Renal cortex interstitium (tissue), 15 donors: Measurements from ENCODE around the gene RCN2. TPM values are rescaled to one million over a fixed set of nuclear protein-coding genes. Genes with fewer than 3 reads are reported as not detected.
"Not testable (repeated sequence)": the region's sequence is repeated elsewhere in the genome, so short reads cannot be mapped to it uniquely, and the experiment has no call there.

ENCODE experiments used
- DNase-seq, 11 donors: peaks; one replicate each; pipeline ENCODE4 v3.0.0-alpha.2; 2013; ENCODE audit warnings: low read depth in 9 of 11, low spot score in 4 of 11; ENCODE audit errors: extremely low read depth in 1 of 11
- long read RNA-seq, 16 experiments: transcript quantifications; one replicate each; lab custom pipeline, GENCODE V29; 2026
- polyA plus RNA-seq, 3 donors: library from polyadenylated mRNA; unstranded; fragments of 120-200 nt; gene quantifications; one replicate each; pipeline ENCODE4 v1.2.1, GENCODE V29; 2013; ENCODE audit not compliant: insufficient read length in 3 of 3

RCN2 gene
- polyA plus RNA-seq = 100 to 1,000 TPM; 200 to 239 (median 201) TPM
- long read RNA-seq, donor 1, full-length matches to known transcripts = 89 of 103 reads
- long read RNA-seq, donor 1, partial matches to known transcripts = 14 of 103 reads
- long read RNA-seq, donor 1, other reads (novel, unspliced or antisense) = 0 of 103 reads
- long read RNA-seq, donor 2, full-length matches to known transcripts = 78 of 83 reads
- long read RNA-seq, donor 2, partial matches to known transcripts = 5 of 83 reads
- long read RNA-seq, donor 2, other reads (novel, unspliced or antisense) = 0 of 83 reads
- long read RNA-seq, donor 3, full-length matches to known transcripts = 145 of 158 reads
- long read RNA-seq, donor 3, partial matches to known transcripts = 13 of 158 reads
- long read RNA-seq, donor 3, other reads (novel, unspliced or antisense) = 0 of 158 reads
- long read RNA-seq, donor 4, full-length matches to known transcripts = 78 of 87 reads
- long read RNA-seq, donor 4, partial matches to known transcripts = 9 of 87 reads
- long read RNA-seq, donor 4, other reads (novel, unspliced or antisense) = 0 of 87 reads
- long read RNA-seq, donor 5 = 0 reads
- long read RNA-seq, donor 6, full-length matches to known transcripts = 89 of 109 reads
- long read RNA-seq, donor 6, partial matches to known transcripts = 20 of 109 reads
- long read RNA-seq, donor 6, other reads (novel, unspliced or antisense) = 0 of 109 reads
- long read RNA-seq, donor 7, full-length matches to known transcripts = 114 of 143 reads
- long read RNA-seq, donor 7, partial matches to known transcripts = 29 of 143 reads
- long read RNA-seq, donor 7, other reads (novel, unspliced or antisense) = 0 of 143 reads
- long read RNA-seq, donor 8 = 0 reads
- long read RNA-seq, donor 9, full-length matches to known transcripts = 104 of 130 reads
- long read RNA-seq, donor 9, partial matches to known transcripts = 26 of 130 reads
- long read RNA-seq, donor 9, other reads (novel, unspliced or antisense) = 0 of 130 reads
- long read RNA-seq, donor 10, full-length matches to known transcripts = 113 of 131 reads
- long read RNA-seq, donor 10, partial matches to known transcripts = 13 of 131 reads
- long read RNA-seq, donor 10, other reads (novel, unspliced or antisense) = 5 of 131 reads
- long read RNA-seq, donor 11, full-length matches to known transcripts = 91 of 99 reads
- long read RNA-seq, donor 11, partial matches to known transcripts = 8 of 99 reads
- long read RNA-seq, donor 11, other reads (novel, unspliced or antisense) = 0 of 99 reads
- long read RNA-seq, donor 12, full-length matches to known transcripts = 40 of 40 reads
- long read RNA-seq, donor 12, partial matches to known transcripts = 0 of 40 reads
- long read RNA-seq, donor 12, other reads (novel, unspliced or antisense) = 0 of 40 reads
- long read RNA-seq, donor 13 = 0 reads
- long read RNA-seq, donor 14, full-length matches to known transcripts = 108 of 121 reads
- long read RNA-seq, donor 14, partial matches to known transcripts = 13 of 121 reads
- long read RNA-seq, donor 14, other reads (novel, unspliced or antisense) = 0 of 121 reads
- long read RNA-seq, donor 15, full-length matches to known transcripts = 31 of 36 reads
- long read RNA-seq, donor 15, partial matches to known transcripts = 5 of 36 reads
- long read RNA-seq, donor 15, other reads (novel, unspliced or antisense) = 0 of 36 reads
- long read RNA-seq, donor 16, full-length matches to known transcripts = 270 of 334 reads
- long read RNA-seq, donor 16, partial matches to known transcripts = 64 of 334 reads
- long read RNA-seq, donor 16, other reads (novel, unspliced or antisense) = 0 of 334 reads

DNA sequence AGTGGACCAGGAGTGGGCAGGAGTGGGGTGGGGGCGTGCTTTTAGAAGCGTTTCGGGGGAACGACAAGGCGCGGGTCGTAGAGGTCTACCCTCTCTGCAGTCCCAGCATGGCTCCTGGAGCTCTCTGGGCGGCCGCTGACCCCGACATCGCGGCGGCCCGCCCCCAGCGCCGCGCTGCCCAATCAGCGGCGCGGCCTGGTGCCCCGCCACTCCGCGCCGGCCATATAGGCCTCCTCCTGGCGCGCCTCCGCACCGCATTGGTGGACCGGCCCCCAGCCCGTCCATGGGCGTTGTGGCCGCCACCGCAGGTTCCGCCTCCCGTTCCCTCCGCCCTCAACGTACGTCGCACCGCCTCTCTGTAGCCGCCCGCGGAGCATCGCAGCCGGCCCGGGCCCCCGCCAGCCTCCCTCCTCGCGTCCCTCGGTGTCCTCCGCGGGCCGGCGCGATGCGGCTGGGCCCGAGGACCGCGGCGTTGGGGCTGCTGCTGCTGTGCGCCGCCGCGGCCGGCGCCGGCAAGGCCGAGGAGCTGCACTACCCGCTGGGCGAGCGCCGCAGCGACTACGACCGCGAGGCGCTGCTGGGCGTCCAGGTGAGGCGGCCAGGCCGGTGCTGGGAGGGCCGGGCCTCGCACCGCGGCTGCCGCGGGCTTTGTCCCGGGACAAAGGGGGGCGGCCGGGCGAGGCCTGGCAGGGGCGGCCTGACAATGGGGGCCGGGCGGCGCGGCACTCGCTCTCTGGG is at the start of gene RCN2:
Gene RCN2 (plus strand): TSS at position 353 of the 738 bp plus-strand sequence. CDS start 93 bp downstream, at position 446.
- peak; percentile 74 to 94 (median 92) for DNase-seq

GRCh38 chr15:76885212-76885611 is 46.3 kb upstream of the RCN2 start:
- DNase-seq = no peak

GRCh38 chr15:76887280-76888141 is 44.0 kb upstream of the RCN2 start:
- DNase-seq = not testable (repeated sequence)

DNA sequence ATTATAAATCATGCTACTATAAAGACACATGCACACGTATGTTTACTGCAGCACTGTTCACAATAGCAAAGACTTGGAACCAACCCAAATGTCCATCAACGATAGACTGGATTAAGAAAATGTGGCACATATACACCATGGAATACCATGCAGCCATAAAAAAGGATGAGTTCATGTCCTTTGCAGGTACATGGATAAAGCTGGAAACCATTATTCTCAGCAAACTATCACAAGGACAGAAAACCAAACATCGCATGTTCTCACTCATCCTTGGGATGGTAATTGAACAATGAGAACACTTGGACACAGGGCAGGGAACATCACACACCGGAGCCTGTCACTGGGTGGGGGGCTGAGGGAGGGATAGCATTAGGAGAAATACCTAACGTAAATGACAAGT is 38.7 kb upstream of the RCN2 start:
- not testable (repeated sequence) for DNase-seq

DNA sequence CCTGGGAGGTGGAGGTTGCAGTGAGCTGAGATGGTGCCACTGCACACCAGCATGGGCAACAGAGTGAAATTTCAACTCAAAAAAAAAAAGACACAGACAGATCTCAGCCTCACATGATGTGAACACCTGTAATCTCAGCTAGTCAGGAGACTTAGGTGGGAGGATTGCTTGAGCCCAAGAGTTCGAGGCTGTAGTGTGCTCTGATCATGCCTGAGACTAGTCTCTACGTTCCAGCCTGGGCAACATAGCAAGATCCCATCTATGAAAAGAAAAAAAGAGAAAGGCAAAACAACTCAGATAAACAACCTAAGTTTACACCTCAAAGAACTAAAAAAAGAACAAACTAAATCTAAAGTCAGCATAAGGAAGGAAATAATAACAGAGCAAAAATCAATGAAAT is 37.4 kb upstream of the RCN2 start:
- DNase-seq = no peak

- no peak for DNase-seq
Observed at GRCh38 chr15:76898102-76898501, 33.4 kb upstream of the RCN2 start.

DNA sequence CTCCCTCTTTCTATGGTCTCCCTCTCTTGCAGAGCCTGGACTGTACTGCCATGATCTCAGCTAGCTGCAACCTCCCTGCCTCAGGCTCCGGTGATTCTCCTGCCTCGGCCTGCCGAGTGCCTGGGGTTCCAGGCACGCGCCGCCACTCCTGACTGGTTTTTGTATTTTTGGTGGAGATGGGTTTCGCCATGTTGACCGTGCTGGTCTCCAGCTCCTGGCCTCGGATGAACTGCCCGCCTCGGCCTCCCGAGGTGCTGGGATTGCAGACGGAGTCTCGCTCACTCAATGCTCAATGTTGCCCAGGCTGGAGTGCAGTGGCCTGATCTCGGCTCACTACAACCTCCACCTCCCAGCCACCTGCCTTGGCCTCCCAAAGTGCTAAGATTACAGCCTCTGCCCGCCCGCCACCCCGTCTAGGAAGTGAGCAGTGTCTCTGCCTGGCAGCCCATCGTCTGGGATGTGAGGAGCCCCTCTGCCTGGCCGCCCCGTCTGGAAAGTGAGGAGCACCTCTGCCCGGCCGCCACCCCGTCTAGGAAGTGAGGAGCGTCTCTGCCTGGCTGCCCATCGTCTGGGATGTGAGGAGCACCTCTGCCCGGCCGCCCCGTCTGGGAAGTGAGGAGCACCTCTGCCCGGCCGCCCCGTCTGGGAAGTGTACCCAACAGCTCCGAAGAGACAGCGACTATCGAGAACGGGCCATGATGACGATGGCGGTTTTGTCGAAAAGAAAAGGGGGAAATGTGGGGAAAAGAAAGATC is 32.2 kb upstream of the RCN2 start:
- not testable (repeated sequence) for DNase-seq

DNA sequence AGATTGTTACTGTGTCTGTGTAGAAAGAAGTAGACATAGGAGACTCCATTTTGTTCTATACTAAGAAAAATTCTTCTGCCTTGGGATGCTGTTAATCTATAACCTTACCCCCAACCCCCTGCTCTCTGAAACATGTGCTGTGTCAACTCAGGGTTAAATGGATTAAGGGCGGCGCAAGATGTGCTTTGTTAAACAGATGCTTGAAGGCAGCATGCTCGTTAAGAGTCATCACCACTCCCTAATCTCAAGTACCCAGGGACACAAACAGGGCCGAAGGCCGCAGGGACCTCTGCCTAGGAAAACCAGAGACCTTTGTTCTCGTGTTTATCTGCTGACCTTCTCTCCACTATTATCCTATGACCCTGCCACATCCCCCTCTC is 31.6 kb upstream of the RCN2 start:
- not testable (repeated sequence) for DNase-seq

GRCh38 chr15:76901965-76902364 is 29.6 kb upstream of the RCN2 start:
- no peak for DNase-seq

DNA sequence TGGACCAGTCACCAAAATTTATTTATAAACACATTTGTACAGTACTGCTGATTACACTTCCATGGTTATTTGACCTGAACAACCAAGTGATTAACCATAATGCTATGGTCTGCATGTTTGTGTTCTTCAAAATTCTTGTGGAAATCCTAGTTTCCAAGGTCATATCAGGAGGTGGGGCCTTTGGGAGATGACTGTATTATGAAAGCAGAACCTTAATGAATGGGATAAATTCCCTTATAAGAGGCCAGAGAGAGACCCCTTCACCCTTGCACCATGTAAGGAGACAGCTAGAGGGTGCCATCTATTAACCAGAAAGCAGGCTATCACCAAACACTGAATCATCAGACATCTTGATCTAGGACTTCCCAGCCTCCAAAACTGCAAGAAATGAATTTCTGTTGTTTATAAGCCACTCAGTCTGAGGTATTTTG is 28.3 kb upstream of the RCN2 start:
- no peak for DNase-seq

GRCh38 chr15:76904461-76905012 is 27.0 kb upstream of the RCN2 start:
- peak in 9 of 11 donors; percentile 6 to 45 (median 35) for DNase-seq

GRCh38 chr15:76905013-76905839 is 26.3 kb upstream of the RCN2 start, which contains the start of gene SCAPER:
SCAPER (minus strand) TSS chr15:76905340; CDS start chr15:76883817, 21,523 bp downstream.
- peak; percentile 72 to 88 (median 83) for DNase-seq

GRCh38 chr15:76905855-76906254 is 25.7 kb upstream of the RCN2 start:
- peak in 2 of 11 donors; percentile 2 for DNase-seq

- DNase-seq = no peak
Observed at GRCh38 chr15:76912430-76912829, 19.1 kb upstream of the RCN2 start.
